Pericardium fibroblast (primary cell): Measurements from ENCODE around the gene CCL28. TPM values are rescaled to one million over a fixed set of nuclear protein-coding genes. Genes with fewer than 3 reads are reported as not detected.

Experiments
- total RNA-seq: library from RNA; depleted of rRNA; stranded (reverse); fragments of >200 nt; gene quantifications from 2 replicates; pipeline ENCODE4 v1.2.3, GENCODE V29; 2015

CCL28 gene
- total RNA-seq: 1.3 and 3.1 TPM in 2 replicates

DNA sequence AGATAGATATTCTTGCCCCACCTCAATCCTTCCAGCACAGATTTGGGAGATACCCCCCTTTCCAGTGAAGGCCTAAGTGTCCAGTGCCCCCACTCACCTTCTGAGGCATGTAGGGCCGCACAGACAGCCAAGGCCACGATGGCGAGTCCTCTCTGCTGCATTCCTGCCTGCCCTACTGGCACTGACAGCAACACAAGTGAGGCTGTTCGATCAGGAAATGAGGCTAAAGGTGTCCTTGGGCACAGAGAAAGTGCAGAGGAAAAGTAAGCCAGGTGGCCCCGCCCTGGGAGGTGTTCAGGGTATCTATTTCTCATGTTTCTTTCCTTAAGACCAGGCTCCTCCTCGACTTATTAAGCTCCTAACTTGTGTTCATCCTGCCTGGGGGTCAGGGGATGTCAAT is at the start of gene CCL28:
CCL28 (minus strand) TSS at position 236 of the 400 bp plus-strand sequence; CDS start at position 161, 75 bp downstream.

Other genes starting within 250 kb of the CCL28 start
- gene NIM1K, start 220.2 kb downstream of the CCL28 start, total RNA-seq: 0.70 TPM in 1 of 2 replicates, not detected in the other
- 56.9 and 57.5 TPM in 2 replicates for gene HMGCS1, start 99.0 kb downstream of the CCL28 start, total RNA-seq
- 3.7 and 11.6 TPM in 2 replicates for gene TMEM267, start 71.5 kb upstream of the CCL28 start, total RNA-seq
- gene C5orf34, start 102.8 kb upstream of the CCL28 start, total RNA-seq: 0.58 and 1.4 TPM in 2 replicates
- 70.7 and 88.1 TPM in 2 replicates for gene PAIP1, start 144.7 kb upstream of the CCL28 start, total RNA-seq
- 29.9 and 54.8 TPM in 2 replicates for gene NNT, start 190.8 kb upstream of the CCL28 start, total RNA-seq